Right lobe of liver (tissue), 6 donors: ENCODE measurements around the gene KIF5C. TPM values are rescaled to one million over a fixed set of nuclear protein-coding genes. Genes with fewer than 3 reads are reported as not detected.

ENCODE experiments used
- ATAC-seq, 4 donors: fragments of 200-7000 bp; cut with Tn5 transposase; one replicate each; pipeline ENCODE4 v1.9.1; 2020; ENCODE audit warnings: mild to moderate bottlenecking in 4 of 4, moderate library complexity in 4 of 4
- DNase-seq, 3 donors: peaks; one replicate each; pipeline ENCODE4 v3.0.0-alpha.2; 2020
- H3K27ac ChIP-seq, 3 donors: fragments of 200-600 bp; one replicate each; pipeline ENCODE4 v1.8.0; 2022
- H3K27me3 ChIP-seq, 2 donors: fragments of 200-600 bp; one replicate each; pipeline ENCODE4 v1.8.0; 2022
- H3K36me3 ChIP-seq, 4 donors: fragments of 200-600 bp; sonication (generic) in 1 of 4; one replicate each; pipeline versions ENCODE4 v1.5.1 to v1.8.0; 2017 to 2022; ENCODE audit warnings: control low read depth in 1 of 4
- H3K4me1 ChIP-seq, 4 donors: fragments of 200-600 bp; sonication (generic) in 1 of 4; one replicate each; pipeline versions ENCODE4 v1.5.1 to v1.8.0; 2017 to 2022; ENCODE audit warnings: control low read depth in 1 of 4
- H3K4me3 ChIP-seq, 3 donors: fragments of 200-600 bp; one replicate each; pipeline ENCODE4 v1.8.0; 2022
- H3K9me3 ChIP-seq, 4 donors: fragments of 200-600 bp; sonication (generic) in 1 of 4; one replicate each; pipeline versions ENCODE4 v1.5.1 to v1.8.0; 2017 to 2022; ENCODE audit warnings: control low read depth in 1 of 4
- POLR2A ChIP-seq: fragments of 450-650 bp; IDR thresholded peaks from one replicate; pipeline ENCODE4 v1.6.1; 2017; ENCODE audit warnings: antibody characterized with exemption, mild to moderate bottlenecking
- WGBS: methylation state at CpG from one replicate; pipeline ENCODE4 v1.1.6; 2018; ENCODE audit warnings: low coverage, low lambda C conversion rate; ENCODE audit not compliant: insufficient coverage; ENCODE audit errors: missing lambda C conversion rate; 5-methylcytosine and 5-hydroxymethylcytosine counted together
- intact Hi-C, 2 donors: fragments of 100-400 bp; cut with DNase I; formaldehyde crosslinking; loops; one replicate each; pipeline versions ENCODE4 v1.11.2 to v1.14.1; 2022
- small RNA-seq, 2 experiments: library from RNA; depleted of rRNA; stranded (forward); fragments of <200 nt; gene quantifications; one replicate each; pipeline ENCODE3, GENCODE V24; 2016
- total RNA-seq, 6 experiments: library from RNA; depleted of rRNA in 2 of 6; stranded (reverse); fragments of >200 nt in 2 of 6; fragmentation: NEBNext Ultra II Directional in 3 of 6; extraction: Animal tissue kit (Norgen Biotek cat#: 25700) in 3 of 6; gene quantifications; one replicate each; pipeline versions ENCODE4 v1.1.0 to v1.2.4, GENCODE V29; 2016 to 2023
- TF ChIP-seq, protein P1 (sequence below), 4 donors: fragments of 200-600 bp in 3 of 4; fragments of 450-650 bp in 1 of 4; IDR thresholded peaks; one replicate each; pipeline versions ENCODE4 v1.5.1 to v1.8.0; 2016 to 2022; ENCODE audit warnings: antibody characterized with exemption in 4 of 4, mild to moderate bottlenecking in 2 of 4
- donor health status: DM: no; HTN: yes; CAD: no.
- donor health status: DM: no; HTN: no; CAD: no.
- donor health status: DM: no; HTN: no; CAD: no.
- donor health status: DM: no; HTN: yes; CAD: no.
- donor health status: DM: no; HTN: yes; CAD: no.

The KIF5C gene
- total RNA-seq, 6 experiments from 2014 or later, result 0.07 to 1.1 (median 0.34) TPM

DNA sequence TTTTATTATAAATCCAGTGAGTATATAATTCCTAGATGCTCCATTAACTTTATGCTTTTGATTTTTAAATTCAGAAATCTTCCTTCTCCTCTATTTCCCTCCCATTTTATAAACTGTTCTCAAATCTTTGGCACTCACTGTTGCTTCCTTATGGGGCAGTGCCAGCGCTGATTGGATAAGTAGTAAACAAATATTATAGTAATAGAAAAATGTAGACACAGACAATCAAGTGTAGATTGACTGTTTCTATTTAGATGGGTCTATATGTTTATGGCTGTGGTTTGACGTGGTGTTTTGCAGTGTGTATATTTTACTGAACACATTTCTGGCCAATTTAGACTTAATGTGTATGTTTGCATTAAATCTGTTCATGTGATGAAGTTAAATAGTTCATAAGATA is 200.1 kb downstream of the KIF5C start:
- no peak for DNase-seq
- H3K9me3 ChIP-seq, result no peaks in the 10 kb centered on the region
- TF ChIP-seq, protein P1, sequence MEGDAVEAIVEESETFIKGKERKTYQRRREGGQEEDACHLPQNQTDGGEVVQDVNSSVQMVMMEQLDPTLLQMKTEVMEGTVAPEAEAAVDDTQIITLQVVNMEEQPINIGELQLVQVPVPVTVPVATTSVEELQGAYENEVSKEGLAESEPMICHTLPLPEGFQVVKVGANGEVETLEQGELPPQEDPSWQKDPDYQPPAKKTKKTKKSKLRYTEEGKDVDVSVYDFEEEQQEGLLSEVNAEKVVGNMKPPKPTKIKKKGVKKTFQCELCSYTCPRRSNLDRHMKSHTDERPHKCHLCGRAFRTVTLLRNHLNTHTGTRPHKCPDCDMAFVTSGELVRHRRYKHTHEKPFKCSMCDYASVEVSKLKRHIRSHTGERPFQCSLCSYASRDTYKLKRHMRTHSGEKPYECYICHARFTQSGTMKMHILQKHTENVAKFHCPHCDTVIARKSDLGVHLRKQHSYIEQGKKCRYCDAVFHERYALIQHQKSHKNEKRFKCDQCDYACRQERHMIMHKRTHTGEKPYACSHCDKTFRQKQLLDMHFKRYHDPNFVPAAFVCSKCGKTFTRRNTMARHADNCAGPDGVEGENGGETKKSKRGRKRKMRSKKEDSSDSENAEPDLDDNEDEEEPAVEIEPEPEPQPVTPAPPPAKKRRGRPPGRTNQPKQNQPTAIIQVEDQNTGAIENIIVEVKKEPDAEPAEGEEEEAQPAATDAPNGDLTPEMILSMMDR (IDR thresholded peaks at IDR 0.05), result no peak
- no peak for TF ChIP-seq POLR2A
- ATAC-seq, result no peak
- intact Hi-C loops, result no loop called here
- H3K27ac ChIP-seq, result no peak overlapping the region
- no peak overlapping the region for H3K4me3 ChIP-seq
- no peaks in the 10 kb centered on the region for H3K27me3 ChIP-seq
- 62% methylated on average over 2 of the region's 2 CpGs for WGBS
- no peaks in the 10 kb centered on the region for H3K4me1 ChIP-seq
- no peaks in the 10 kb centered on the region for H3K36me3 ChIP-seq

DNA sequence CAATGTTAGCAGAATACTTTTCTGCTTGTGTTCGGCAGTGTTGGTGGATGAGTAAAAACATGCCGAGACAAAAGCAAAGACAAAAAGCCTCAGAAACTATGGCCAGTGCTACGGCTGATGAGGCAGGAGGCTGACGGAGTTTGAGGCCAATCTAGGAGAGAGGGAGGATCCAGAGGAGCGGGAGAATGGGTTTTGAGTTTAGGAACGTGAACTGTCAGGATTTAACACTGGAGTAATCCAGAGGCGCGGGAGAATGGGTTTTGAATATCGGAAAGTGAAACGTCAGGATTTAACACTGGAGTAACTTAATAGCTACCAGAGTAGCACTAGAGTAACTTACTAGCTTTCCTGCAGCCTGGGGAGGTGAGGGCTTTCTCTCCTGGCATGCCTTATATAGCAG is 200.8 kb downstream of the KIF5C start:
- no peaks in the 10 kb centered on the region for H3K27me3 ChIP-seq
- H3K36me3 ChIP-seq, result no peaks in the 10 kb centered on the region
- WGBS, result 67% methylated on average over 10 of the region's 10 CpGs
- H3K9me3 ChIP-seq, result no peaks in the 10 kb centered on the region
- H3K4me1 ChIP-seq, result no peaks in the 10 kb centered on the region
- H3K4me3 ChIP-seq, result no peak overlapping the region
- DNase-seq (no peak), ATAC-seq (no peak)
- intact Hi-C loops, result no loop called here
- TF ChIP-seq, protein P1 (IDR thresholded peaks at IDR 0.05), result no peak
- TF ChIP-seq POLR2A, result no peak
- no peak overlapping the region for H3K27ac ChIP-seq

Small RNA genes lying within 50 kb of the gene (small RNA-seq; reads per million reads assigned to genes)
- gene RNU2-9P, result 0 reads per million in 2 experiments
- gene UBBP3, result 0 reads per million in 2 experiments

Other genes with a start within 250 kb of the KIF5C start
- 10 to 100 TPM in 2 of 6 experiments, 1 to 10 TPM in 4; 7.7 to 13.3 (median 8.8) TPM for gene EPC2, start 230.5 kb upstream of the KIF5C start, total RNA-seq
- under 1 TPM in 2 of 6 experiments, not detected in 4; 0.30 to 0.31 TPM for gene LYPD6B, start 163.5 kb downstream of the KIF5C start, total RNA-seq